Measurements from ENCODE around the gene TTLL8. TPM values are rescaled to one million over a fixed set of nuclear protein-coding genes. Genes with fewer than 3 reads are reported as not detected.

The TTLL8 gene
- total RNA-seq, 1 experiment from 2014 or later = not detected

DNA sequence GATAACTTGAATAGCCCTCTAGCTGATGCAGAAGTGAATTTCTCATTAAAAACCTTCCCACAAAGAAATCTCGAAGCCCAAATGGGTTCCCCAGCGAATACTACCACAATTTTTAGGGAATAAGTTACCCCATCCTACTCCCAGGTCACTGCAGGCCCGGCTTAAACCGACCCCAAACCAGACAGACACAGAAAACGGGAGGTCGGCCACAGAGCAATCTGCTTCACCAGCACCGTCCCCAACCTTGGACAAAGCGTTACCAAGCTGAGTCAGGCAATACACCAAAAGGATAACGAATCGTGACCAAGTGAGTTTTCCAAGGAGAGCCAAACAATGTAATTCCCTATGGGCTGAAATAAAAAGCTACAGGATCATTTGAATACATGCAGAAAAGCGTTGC lies 31.1 kb upstream of the TTLL8 start:
- Histone ChIP-seq H2AFZ (ENCODE audit: low read depth, low read length, poor library complexity, severe bottlenecking) (no peak overlapping the region), H3K79me2 (ENCODE audit: insufficient read depth, low read length) (no peaks in the 10 kb centered on the region), H3K27ac (ENCODE audit: low read depth, low read length) (no peak overlapping the region), H3K9ac (ENCODE audit: low read length) (no peak overlapping the region), H3K4me2 (ENCODE audit: low read length) (no peak overlapping the region), H3K9me2 (ENCODE audit: insufficient read depth) (no peaks in the 10 kb centered on the region), H3K4me1 (ENCODE audit: control insufficient read depth in 1 of 2, insufficient read depth in 2 of 2, low read length in 2 of 2) (no peaks in the 10 kb centered on the region), H3K27me3 (ENCODE audit: insufficient read depth, low read length) (no peaks in the 10 kb centered on the region), H3K9me3 (ENCODE audit: control insufficient read depth in 1 of 2, insufficient read depth in 1 of 2, low read depth in 1 of 2, low read length in 2 of 2) (peaks cover 0 to 3% of the 10 kb centered on the region in 2 experiments; a peak in 1 of 4 replicates), H4K20me1 (ENCODE audit: insufficient read depth) (no peaks in the 10 kb centered on the region), H3K4me3 (replicated peaks in 1 of 2; ENCODE audit: low read depth in 1 of 2, low read length in 2 of 2) (no peak overlapping the region), H3K36me3 (ENCODE audit: control insufficient read depth in 1 of 2, insufficient read depth in 2 of 2, low read length in 2 of 2) (no peaks in the 10 kb centered on the region)
- RAD21 ChIA-PET (ENCODE audit: low non-redundant PET in 1 of 2, low total read pairs in 2 of 2, uncharacterized antibody in 2 of 2, unreplicated experiment in 2 of 2) = no interaction called here
- ATAC-seq (no peak), DNase-seq (ENCODE audit: low read depth, low spot score) (no peak)
- TF ChIP-seq EGR1 (IDR thresholded peaks at IDR 0.05; ENCODE audit: low read depth) = no peak
- no peak for TF ChIP-seq TCF7L2 (IDR thresholded peaks at IDR 0.05; ENCODE audit: borderline replicate concordance, extremely low read depth, insufficient read depth, insufficient read length)
- TF ChIP-seq SIN3A (IDR thresholded peaks at IDR 0.05; ENCODE audit: low read depth) = no peak
- TF ChIP-seq, protein P1, sequence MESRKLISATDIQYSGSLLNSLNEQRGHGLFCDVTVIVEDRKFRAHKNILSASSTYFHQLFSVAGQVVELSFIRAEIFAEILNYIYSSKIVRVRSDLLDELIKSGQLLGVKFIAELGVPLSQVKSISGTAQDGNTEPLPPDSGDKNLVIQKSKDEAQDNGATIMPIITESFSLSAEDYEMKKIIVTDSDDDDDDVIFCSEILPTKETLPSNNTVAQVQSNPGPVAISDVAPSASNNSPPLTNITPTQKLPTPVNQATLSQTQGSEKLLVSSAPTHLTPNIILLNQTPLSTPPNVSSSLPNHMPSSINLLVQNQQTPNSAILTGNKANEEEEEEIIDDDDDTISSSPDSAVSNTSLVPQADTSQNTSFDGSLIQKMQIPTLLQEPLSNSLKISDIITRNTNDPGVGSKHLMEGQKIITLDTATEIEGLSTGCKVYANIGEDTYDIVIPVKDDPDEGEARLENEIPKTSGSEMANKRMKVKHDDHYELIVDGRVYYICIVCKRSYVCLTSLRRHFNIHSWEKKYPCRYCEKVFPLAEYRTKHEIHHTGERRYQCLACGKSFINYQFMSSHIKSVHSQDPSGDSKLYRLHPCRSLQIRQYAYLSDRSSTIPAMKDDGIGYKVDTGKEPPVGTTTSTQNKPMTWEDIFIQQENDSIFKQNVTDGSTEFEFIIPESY (IDR thresholded peaks at IDR 0.05; ENCODE audit: extremely low read depth, insufficient replicate concordance, low read length) = no peak
- TF ChIP-seq JUND (IDR thresholded peaks at IDR 0.05) = no peak
- no peak for TF ChIP-seq CEBPB (IDR thresholded peaks at IDR 0.05; ENCODE audit: low read depth)
- TF ChIP-seq ATF3 (IDR thresholded peaks at IDR 0.05) = no peak
- no peak for TF ChIP-seq ELF1 (IDR thresholded peaks at IDR 0.05; ENCODE audit: borderline replicate concordance, low read depth)
- no peak for TF ChIP-seq ZFX (IDR thresholded peaks at IDR 0.05)
- TF ChIP-seq YY1 (IDR thresholded peaks at IDR 0.05; ENCODE audit: extremely low read depth, insufficient replicate concordance, low read depth, low read length) = no peak
- TF ChIP-seq SRF (IDR thresholded peaks at IDR 0.05; ENCODE audit: low read depth) = no peak
- TF ChIP-seq, protein P2, sequence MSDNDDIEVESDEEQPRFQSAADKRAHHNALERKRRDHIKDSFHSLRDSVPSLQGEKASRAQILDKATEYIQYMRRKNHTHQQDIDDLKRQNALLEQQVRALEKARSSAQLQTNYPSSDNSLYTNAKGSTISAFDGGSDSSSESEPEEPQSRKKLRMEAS (IDR thresholded peaks at IDR 0.05) = no peak
- TF ChIP-seq POLR2AphosphoS5 (IDR thresholded peaks at IDR 0.05; ENCODE audit: low read depth, low read length) = no peak
- no peak for TF ChIP-seq RAD21 (IDR thresholded peaks at IDR 0.05; ENCODE audit: low read depth)
- TF ChIP-seq ZNF274 (IDR thresholded peaks at IDR 0.05; ENCODE audit: low read depth, low read length) = no peak
- TF ChIP-seq EZH2phosphoT487 (IDR thresholded peaks at IDR 0.05; ENCODE audit: borderline replicate concordance) = no peak
- CTCF ChIA-PET = no interaction called here
- intact Hi-C loops (cut with micrococcal nuclease) = no loop called here
- POLR2A ChIA-PET = no interaction called here
- no TSS peak for BruUV-seq (replicated peaks)

All from HCT116 (cell line).